Immature natural killer cell (primary cell): ENCODE results near the gene TWF2. TPM values are rescaled to one million over a fixed set of nuclear protein-coding genes. Genes with fewer than 3 reads are reported as not detected.
A peak's percentile ranks its signal among the peaks of the same experiment; 100 is the strongest.

ENCODE experiments used
- DNase-seq, 3 donors: peaks; one replicate each; pipeline ENCODE4 v3.0.0; 2022; ENCODE audit warnings: mixed read lengths in 1 of 3
- H3K27ac Mint-ChIP-seq, 6 donors: one replicate each; pipeline ENCODE4 v1.8.0; 2020; ENCODE audit warnings: mixed read lengths in 6 of 6, mild to moderate bottlenecking in 5 of 6, inconsistent platforms in 4 of 6, moderate library complexity in 3 of 6
- H3K27me3 Mint-ChIP-seq, 3 donors: one replicate each; pipeline ENCODE4 v1.8.0; 2020 to 2021; ENCODE audit warnings: low read depth in 3 of 3, mild to moderate bottlenecking in 3 of 3, mixed read lengths in 3 of 3, moderate library complexity in 3 of 3, inconsistent platforms in 1 of 3
- H3K36me3 Mint-ChIP-seq, 3 donors: one replicate each; pipeline ENCODE4 v1.8.0; 2020; ENCODE audit warnings: mixed read lengths in 3 of 3, inconsistent platforms in 2 of 3, mild to moderate bottlenecking in 2 of 3
- H3K4me1 Mint-ChIP-seq, 2 donors: one replicate each; pipeline ENCODE4 v1.8.0; 2020; ENCODE audit warnings: inconsistent platforms in 2 of 2, mild to moderate bottlenecking in 2 of 2, mixed read lengths in 2 of 2, moderate library complexity in 1 of 2
- H3K4me3 Mint-ChIP-seq, 5 donors: one replicate each; pipeline ENCODE4 v1.8.0; 2020; ENCODE audit warnings: mild to moderate bottlenecking in 5 of 5, mixed read lengths in 5 of 5, inconsistent platforms in 3 of 5, moderate library complexity in 3 of 5
- H3K9me3 Mint-ChIP-seq, 6 donors: one replicate each; pipeline ENCODE4 v1.8.0; 2020; ENCODE audit warnings: mild to moderate bottlenecking in 6 of 6, mixed read lengths in 6 of 6, inconsistent platforms in 4 of 6, moderate library complexity in 3 of 6
- polyA plus RNA-seq, 3 donors: library from polyadenylated mRNA; unstranded; fragments of 300-500 nt; fragmentation: Illumina TruSeq; gene quantifications; one replicate each; pipeline ENCODE4 v1.2.3, GENCODE V29; 2021

The TWF2 gene
- polyA plus RNA-seq, 3 donors from 2014 or later, result 96.4 to 159 (median 143) TPM

- H3K27ac Mint-ChIP-seq, result peak overlapping the region; percentile 94 to 97 (median 97)
- peaks cover 7 to 14% (median 9%) of the 10 kb centered on the region in 3 donors for H3K27me3 Mint-ChIP-seq
- H3K9me3 Mint-ChIP-seq, result peaks cover 0 to 1% (median 0%) of the 10 kb centered on the region in 6 donors
- H3K4me3 Mint-ChIP-seq, result peak overlapping the region in 4 of 5 donors; percentile 86 to 98 (median 95)
- DNase-seq, result no peak
- H3K4me1 Mint-ChIP-seq, result peaks cover 32 to 33% of the 10 kb centered on the region in 2 donors
- peaks cover 3 to 4% (median 4%) of the 10 kb centered on the region in 3 donors for H3K36me3 Mint-ChIP-seq
Measured at GRCh38 chr3:52196977-52197376, 42.0 kb downstream of the TWF2 start.

- no peak overlapping the region for H3K4me3 Mint-ChIP-seq
- peak overlapping the region in 4 of 6 donors; percentile 52 to 97 (median 93) for H3K27ac Mint-ChIP-seq
Measured at GRCh38 chr3:52195823-52196331, 43.1 kb downstream of the TWF2 start.

GRCh38 chr3:52195291-52195597, 43.7 kb downstream of the TWF2 start:
- peaks cover 7 to 14% (median 9%) of the 10 kb centered on the region in 3 donors for H3K27me3 Mint-ChIP-seq
- DNase-seq, result no peak
- H3K9me3 Mint-ChIP-seq, result peaks cover 0 to 1% (median 0%) of the 10 kb centered on the region in 6 donors
- H3K27ac Mint-ChIP-seq, result no peak overlapping the region
- no peak overlapping the region for H3K4me3 Mint-ChIP-seq
- H3K4me1 Mint-ChIP-seq, result peaks cover 25 to 27% of the 10 kb centered on the region in 2 donors
- peaks cover 0 to 3% (median 2%) of the 10 kb centered on the region in 3 donors for H3K36me3 Mint-ChIP-seq

More at GRCh38 chr3:52195823-52196331, 43.1 kb downstream of the TWF2 start:
- peaks cover 0 to 1% (median 0%) of the 10 kb centered on the region in 6 donors for H3K9me3 Mint-ChIP-seq
- peaks cover 26 to 30% of the 10 kb centered on the region in 2 donors for H3K4me1 Mint-ChIP-seq
- DNase-seq, result no peak
- H3K36me3 Mint-ChIP-seq, result peaks cover 1 to 4% (median 3%) of the 10 kb centered on the region in 3 donors
- peaks cover 7 to 14% (median 9%) of the 10 kb centered on the region in 3 donors for H3K27me3 Mint-ChIP-seq

GRCh38 chr3:52194485-52195290, 44.3 kb downstream of the TWF2 start:
- Mint-ChIP-seq H3K27ac (no peak overlapping the region), H3K4me3 (no peak overlapping the region)

GRCh38 chr3:52193065-52193464, 45.9 kb downstream of the TWF2 start:
- Mint-ChIP-seq H3K9me3 (no peaks in the 10 kb centered on the region), H3K27me3 (peaks cover 3 to 7% (median 3%) of the 10 kb centered on the region in 3 donors), H3K27ac (no peak overlapping the region), H3K4me1 (peaks cover 7 to 9% of the 10 kb centered on the region in 2 donors), H3K36me3 (no peaks in the 10 kb centered on the region), H3K4me3 (no peak overlapping the region)
- DNase-seq, result no peak

More at GRCh38 chr3:52194485-52195290, 44.3 kb downstream of the TWF2 start:
- peaks cover 22 to 23% of the 10 kb centered on the region in 2 donors for H3K4me1 Mint-ChIP-seq
- H3K9me3 Mint-ChIP-seq, result no peaks in the 10 kb centered on the region
- no peak for DNase-seq
- peaks cover 7 to 14% (median 9%) of the 10 kb centered on the region in 3 donors for H3K27me3 Mint-ChIP-seq
- H3K36me3 Mint-ChIP-seq, result no peaks in the 10 kb centered on the region

GRCh38 chr3:52191663-52192062, 47.3 kb downstream of the TWF2 start:
- H3K4me1 Mint-ChIP-seq, result no peaks in the 10 kb centered on the region
- no peaks in the 10 kb centered on the region for H3K36me3 Mint-ChIP-seq
- H3K4me3 Mint-ChIP-seq, result no peak overlapping the region
- no peak for DNase-seq
- peaks cover 0 to 4% (median 3%) of the 10 kb centered on the region in 3 donors for H3K27me3 Mint-ChIP-seq
- no peaks in the 10 kb centered on the region for H3K9me3 Mint-ChIP-seq
- no peak overlapping the region for H3K27ac Mint-ChIP-seq

- no peak overlapping the region for H3K4me3 Mint-ChIP-seq
- H3K9me3 Mint-ChIP-seq, result no peaks in the 10 kb centered on the region
- no peaks in the 10 kb centered on the region for H3K36me3 Mint-ChIP-seq
- no peaks in the 10 kb centered on the region for H3K4me1 Mint-ChIP-seq
- H3K27me3 Mint-ChIP-seq, result peaks cover 0 to 3% (median 3%) of the 10 kb centered on the region in 3 donors
- no peak for DNase-seq
- peak overlapping the region in 1 of 6 donors; percentile 57 for H3K27ac Mint-ChIP-seq
Measured at GRCh38 chr3:52190294-52191074, 48.5 kb downstream of the TWF2 start.

GRCh38 chr3:52188556-52188955, 50.4 kb downstream of the TWF2 start:
- H3K4me3 Mint-ChIP-seq, result no peak overlapping the region
- H3K27me3 Mint-ChIP-seq, result peaks cover 0 to 3% (median 3%) of the 10 kb centered on the region in 3 donors
- no peaks in the 10 kb centered on the region for H3K36me3 Mint-ChIP-seq
- DNase-seq, result no peak
- H3K27ac Mint-ChIP-seq, result no peak overlapping the region
- H3K4me1 Mint-ChIP-seq, result peaks cover 2% of the 10 kb centered on the region in 2 donors
- H3K9me3 Mint-ChIP-seq, result no peaks in the 10 kb centered on the region

GRCh38 chr3:52186729-52187128, 52.2 kb downstream of the TWF2 start:
- no peak for DNase-seq
- H3K4me3 Mint-ChIP-seq, result no peak overlapping the region
- H3K36me3 Mint-ChIP-seq, result no peaks in the 10 kb centered on the region
- no peak overlapping the region for H3K27ac Mint-ChIP-seq
- H3K27me3 Mint-ChIP-seq, result peaks cover 0 to 2% (median 0%) of the 10 kb centered on the region in 3 donors
- peaks cover 20 to 21% of the 10 kb centered on the region in 2 donors for H3K4me1 Mint-ChIP-seq
- no peaks in the 10 kb centered on the region for H3K9me3 Mint-ChIP-seq

GRCh38 chr3:52185837-52186236, 53.1 kb downstream of the TWF2 start:
- Mint-ChIP-seq H3K4me1 (peaks cover 28 to 30% of the 10 kb centered on the region in 2 donors), H3K9me3 (no peaks in the 10 kb centered on the region), H3K36me3 (no peaks in the 10 kb centered on the region), H3K27me3 (peaks cover 0 to 2% (median 0%) of the 10 kb centered on the region in 3 donors), H3K27ac (no peak overlapping the region), H3K4me3 (no peak overlapping the region)
- DNase-seq, result no peak

GRCh38 chr3:52185311-52185710, 53.6 kb downstream of the TWF2 start:
- no peaks in the 10 kb centered on the region for H3K9me3 Mint-ChIP-seq
- no peak overlapping the region for H3K4me3 Mint-ChIP-seq
- H3K27me3 Mint-ChIP-seq, result peaks cover 0 to 2% (median 0%) of the 10 kb centered on the region in 3 donors
- peak overlapping the region in 2 of 6 donors; percentile 10 to 26 for H3K27ac Mint-ChIP-seq
- DNase-seq, result no peak
- no peaks in the 10 kb centered on the region for H3K36me3 Mint-ChIP-seq
- H3K4me1 Mint-ChIP-seq, result peaks cover 29 to 34% of the 10 kb centered on the region in 2 donors

- no peak for DNase-seq
- peak overlapping the region in 1 of 6 donors; percentile 57 for H3K27ac Mint-ChIP-seq
- H3K36me3 Mint-ChIP-seq, result no peaks in the 10 kb centered on the region
- H3K4me3 Mint-ChIP-seq, result no peak overlapping the region
- no peaks in the 10 kb centered on the region for H3K9me3 Mint-ChIP-seq
- H3K4me1 Mint-ChIP-seq, result peaks cover 29 to 34% of the 10 kb centered on the region in 2 donors
- H3K27me3 Mint-ChIP-seq, result peaks cover 0 to 2% (median 0%) of the 10 kb centered on the region in 3 donors
Measured at GRCh38 chr3:52184690-52185089, 54.3 kb downstream of the TWF2 start.

- no peaks in the 10 kb centered on the region for H3K9me3 Mint-ChIP-seq
- DNase-seq, result no peak
- peak overlapping the region in 2 of 5 donors; percentile 13 to 18 for H3K4me3 Mint-ChIP-seq
- H3K4me1 Mint-ChIP-seq, result peaks cover 29 to 34% of the 10 kb centered on the region in 2 donors
- peaks cover 0 to 2% (median 0%) of the 10 kb centered on the region in 3 donors for H3K27me3 Mint-ChIP-seq
- H3K27ac Mint-ChIP-seq, result no peak overlapping the region
- H3K36me3 Mint-ChIP-seq, result no peaks in the 10 kb centered on the region
Measured at GRCh38 chr3:52183786-52184445, 55.0 kb downstream of the TWF2 start.
